Erythroblast (primary cell): ENCODE data around the gene CPE.

Experiments used
- GATA1 ChIP-seq: IDR thresholded peaks from 2 replicates; pipeline ENCODE4 v1.6.1; 2011; ENCODE audit warnings: low read depth, mild to moderate bottlenecking, control low read depth, low read length, moderate library complexity
- POLR2A ChIP-seq: IDR thresholded peaks from 2 replicates; pipeline ENCODE4 v1.6.1; 2011; ENCODE audit warnings: mild to moderate bottlenecking, low read length

- no peak for TF ChIP-seq POLR2A
- no peak for TF ChIP-seq GATA1
Measured at GRCh38 chr4:165382640-165383039, 3.8 kb downstream of the CPE start.
